GM20000 (cell line): ENCODE data around the gene CNR2.
"Not testable (repeated sequence)": the region's sequence is repeated elsewhere in the genome, so short reads cannot be mapped to it uniquely, and the experiment has no call there.

ENCODE experiments used
- DNase-seq: peaks from one replicate; pipeline ENCODE4 v3.0.0; 2012; ENCODE audit warnings: low spot score
- CTCF ChIP-seq: IDR thresholded peaks from 2 replicates; pipeline ENCODE4 v1.5.1; 2012; ENCODE audit warnings: mild to moderate bottlenecking, control low read depth; ENCODE audit errors: extremely low read depth, missing control alignments

The CNR2 gene

GRCh38 chr1:23913212-23913880 is at the start of gene CNR2:
Gene CNR2 (minus strand): TSS chr1:23913362. CDS start chr1:23875617, 37,745 bp downstream.
- DNase-seq, result no peak
- no peak for TF ChIP-seq CTCF

GRCh38 chr1:23960291-23961020 is 47.3 kb upstream of the CNR2 start:
- TF ChIP-seq CTCF, result no peak
- no peak for DNase-seq

- peak; percentile 97 for DNase-seq
- no peak for TF ChIP-seq CTCF
Observed at GRCh38 chr1:23959461-23960290, 46.5 kb upstream of the CNR2 start, which contains the start of gene PNRC2. Gene PNRC2 (plus strand): TSS chr1:23959828. CDS start chr1:23961458, 1,630 bp downstream.

- TF ChIP-seq CTCF, result no peak
- peak; percentile 91 for DNase-seq
Observed at GRCh38 chr1:23958810-23959460, 45.8 kb upstream of the CNR2 start.

GRCh38 chr1:23958040-23958809 is 45.1 kb upstream of the CNR2 start:
- DNase-seq, result not testable (repeated sequence)

GRCh38 chr1:23957096-23957495 is 43.9 kb upstream of the CNR2 start:
- DNase-seq, result no peak
- TF ChIP-seq CTCF, result no peak

- DNase-seq, result no peak
- no peak for TF ChIP-seq CTCF
Observed at GRCh38 chr1:23953020-23953419, 39.9 kb upstream of the CNR2 start.
